HL-60 (cell line): Measurements from ENCODE around the gene FHDC1.

Source experiments
- GABPA ChIP-seq: IDR thresholded peaks from 2 replicates; pipeline ENCODE4 v1.6.1; 2012; ENCODE audit warnings: low read depth
- POLR2AphosphoS5 ChIP-seq: IDR thresholded peaks from 2 replicates; pipeline ENCODE4 v1.6.1; 2012; ENCODE audit warnings: low read depth
- TF ChIP-seq, protein P1 (sequence below): IDR thresholded peaks from one replicate; pipeline ENCODE4 v1.5.1; 2011; ENCODE audit warnings: low read length, control low read depth, inconsistent platforms; ENCODE audit not compliant: insufficient read depth
- TF ChIP-seq, protein P2 (sequence below): IDR thresholded peaks from 2 replicates; pipeline ENCODE4 v1.6.1; 2012; ENCODE audit warnings: low read depth; ENCODE audit not compliant: insufficient replicate concordance

DNA sequence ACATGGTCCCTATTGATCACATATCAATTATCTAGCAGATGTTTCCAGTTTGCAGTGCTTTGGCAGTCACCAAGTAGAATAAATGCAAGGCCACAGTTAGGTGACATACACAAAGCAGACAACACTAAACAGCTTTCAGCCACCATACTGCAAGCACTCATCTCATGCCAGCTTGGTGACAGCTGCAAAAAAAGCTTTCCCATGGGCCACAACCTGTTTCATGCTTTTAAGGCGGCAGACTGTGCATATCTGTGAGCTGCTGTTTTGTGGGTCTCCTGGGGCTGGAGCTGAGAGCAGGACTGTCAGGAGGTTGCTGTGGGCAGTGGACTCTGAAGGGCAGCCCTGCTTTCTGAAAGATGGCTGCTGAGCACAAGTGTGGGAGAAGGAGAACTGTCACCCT is 82.6 kb downstream of the FHDC1 start:
- TF ChIP-seq, protein P1, sequence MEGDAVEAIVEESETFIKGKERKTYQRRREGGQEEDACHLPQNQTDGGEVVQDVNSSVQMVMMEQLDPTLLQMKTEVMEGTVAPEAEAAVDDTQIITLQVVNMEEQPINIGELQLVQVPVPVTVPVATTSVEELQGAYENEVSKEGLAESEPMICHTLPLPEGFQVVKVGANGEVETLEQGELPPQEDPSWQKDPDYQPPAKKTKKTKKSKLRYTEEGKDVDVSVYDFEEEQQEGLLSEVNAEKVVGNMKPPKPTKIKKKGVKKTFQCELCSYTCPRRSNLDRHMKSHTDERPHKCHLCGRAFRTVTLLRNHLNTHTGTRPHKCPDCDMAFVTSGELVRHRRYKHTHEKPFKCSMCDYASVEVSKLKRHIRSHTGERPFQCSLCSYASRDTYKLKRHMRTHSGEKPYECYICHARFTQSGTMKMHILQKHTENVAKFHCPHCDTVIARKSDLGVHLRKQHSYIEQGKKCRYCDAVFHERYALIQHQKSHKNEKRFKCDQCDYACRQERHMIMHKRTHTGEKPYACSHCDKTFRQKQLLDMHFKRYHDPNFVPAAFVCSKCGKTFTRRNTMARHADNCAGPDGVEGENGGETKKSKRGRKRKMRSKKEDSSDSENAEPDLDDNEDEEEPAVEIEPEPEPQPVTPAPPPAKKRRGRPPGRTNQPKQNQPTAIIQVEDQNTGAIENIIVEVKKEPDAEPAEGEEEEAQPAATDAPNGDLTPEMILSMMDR, result no peak
- TF ChIP-seq, protein P2, sequence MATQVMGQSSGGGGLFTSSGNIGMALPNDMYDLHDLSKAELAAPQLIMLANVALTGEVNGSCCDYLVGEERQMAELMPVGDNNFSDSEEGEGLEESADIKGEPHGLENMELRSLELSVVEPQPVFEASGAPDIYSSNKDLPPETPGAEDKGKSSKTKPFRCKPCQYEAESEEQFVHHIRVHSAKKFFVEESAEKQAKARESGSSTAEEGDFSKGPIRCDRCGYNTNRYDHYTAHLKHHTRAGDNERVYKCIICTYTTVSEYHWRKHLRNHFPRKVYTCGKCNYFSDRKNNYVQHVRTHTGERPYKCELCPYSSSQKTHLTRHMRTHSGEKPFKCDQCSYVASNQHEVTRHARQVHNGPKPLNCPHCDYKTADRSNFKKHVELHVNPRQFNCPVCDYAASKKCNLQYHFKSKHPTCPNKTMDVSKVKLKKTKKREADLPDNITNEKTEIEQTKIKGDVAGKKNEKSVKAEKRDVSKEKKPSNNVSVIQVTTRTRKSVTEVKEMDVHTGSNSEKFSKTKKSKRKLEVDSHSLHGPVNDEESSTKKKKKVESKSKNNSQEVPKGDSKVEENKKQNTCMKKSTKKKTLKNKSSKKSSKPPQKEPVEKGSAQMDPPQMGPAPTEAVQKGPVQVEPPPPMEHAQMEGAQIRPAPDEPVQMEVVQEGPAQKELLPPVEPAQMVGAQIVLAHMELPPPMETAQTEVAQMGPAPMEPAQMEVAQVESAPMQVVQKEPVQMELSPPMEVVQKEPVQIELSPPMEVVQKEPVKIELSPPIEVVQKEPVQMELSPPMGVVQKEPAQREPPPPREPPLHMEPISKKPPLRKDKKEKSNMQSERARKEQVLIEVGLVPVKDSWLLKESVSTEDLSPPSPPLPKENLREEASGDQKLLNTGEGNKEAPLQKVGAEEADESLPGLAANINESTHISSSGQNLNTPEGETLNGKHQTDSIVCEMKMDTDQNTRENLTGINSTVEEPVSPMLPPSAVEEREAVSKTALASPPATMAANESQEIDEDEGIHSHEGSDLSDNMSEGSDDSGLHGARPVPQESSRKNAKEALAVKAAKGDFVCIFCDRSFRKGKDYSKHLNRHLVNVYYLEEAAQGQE, result no peak
- TF ChIP-seq POLR2AphosphoS5, result no peak
- TF ChIP-seq GABPA, result no peak
